Activated naive CD8-positive, alpha-beta T cell (primary cell): ENCODE measurements around the gene FRS2.

Source experiments
- H3K27ac Mint-ChIP-seq: one replicate; pipeline ENCODE4 v1.8.0; 2021; ENCODE audit warnings: mixed read lengths
- H3K27me3 Mint-ChIP-seq: one replicate; pipeline ENCODE4 v1.8.0; 2021; ENCODE audit warnings: mixed read lengths
- H3K36me3 Mint-ChIP-seq: one replicate; pipeline ENCODE4 v1.8.0; 2021; ENCODE audit warnings: mixed read lengths
- H3K4me1 Mint-ChIP-seq: one replicate; pipeline ENCODE4 v1.8.0; 2021; ENCODE audit warnings: low read depth, mixed read lengths
- H3K4me3 Mint-ChIP-seq: one replicate; pipeline ENCODE4 v1.8.0; 2021; ENCODE audit warnings: mild to moderate bottlenecking, mixed read lengths
- H3K9me3 Mint-ChIP-seq: one replicate; pipeline ENCODE4 v1.8.0; 2021; ENCODE audit warnings: low read depth, mixed read lengths

The FRS2 gene

GRCh38 chr12:69502345-69503081, 32.3 kb downstream of the FRS2 start:
- Mint-ChIP-seq H3K9me3 (no peaks in the 10 kb centered on the region), H3K4me1 (peaks cover 56% of the 10 kb centered on the region), H3K36me3 (peaks cover 2% of the 10 kb centered on the region), H3K27ac (no peak overlapping the region), H3K4me3 (no peak overlapping the region), H3K27me3 (no peaks in the 10 kb centered on the region)

GRCh38 chr12:69508091-69508490, 37.9 kb downstream of the FRS2 start:
- Mint-ChIP-seq H3K36me3 (peaks cover 2% of the 10 kb centered on the region), H3K4me3 (no peak overlapping the region), H3K4me1 (peaks cover 66% of the 10 kb centered on the region), H3K9me3 (no peaks in the 10 kb centered on the region), H3K27me3 (no peaks in the 10 kb centered on the region), H3K27ac (no peak overlapping the region)

- Mint-ChIP-seq H3K27me3 (no peaks in the 10 kb centered on the region), H3K9me3 (no peaks in the 10 kb centered on the region), H3K27ac (no peak overlapping the region), H3K4me1 (peaks cover 66% of the 10 kb centered on the region), H3K36me3 (no peaks in the 10 kb centered on the region), H3K4me3 (no peak overlapping the region)
These were observed 38.4 kb downstream of the FRS2 start for GRCh38 chr12:69508621-69509020.

- H3K4me3 Mint-ChIP-seq = no peak overlapping the region
- no peaks in the 10 kb centered on the region for H3K36me3 Mint-ChIP-seq
- H3K27me3 Mint-ChIP-seq = no peaks in the 10 kb centered on the region
- H3K27ac Mint-ChIP-seq = no peak overlapping the region
- peaks cover 71% of the 10 kb centered on the region for H3K4me1 Mint-ChIP-seq
- H3K9me3 Mint-ChIP-seq = no peaks in the 10 kb centered on the region
These were observed 39.1 kb downstream of the FRS2 start for GRCh38 chr12:69509308-69509736.

- H3K9me3 Mint-ChIP-seq = no peaks in the 10 kb centered on the region
- H3K4me1 Mint-ChIP-seq = peaks cover 73% of the 10 kb centered on the region
- H3K4me3 Mint-ChIP-seq = no peak overlapping the region
- H3K27me3 Mint-ChIP-seq = no peaks in the 10 kb centered on the region
- H3K36me3 Mint-ChIP-seq = no peaks in the 10 kb centered on the region
- no peak overlapping the region for H3K27ac Mint-ChIP-seq
These were observed 40.0 kb downstream of the FRS2 start for GRCh38 chr12:69509904-69510827.

- H3K27ac Mint-ChIP-seq = no peak overlapping the region
- H3K27me3 Mint-ChIP-seq = no peaks in the 10 kb centered on the region
- no peaks in the 10 kb centered on the region for H3K36me3 Mint-ChIP-seq
- no peak overlapping the region for H3K4me3 Mint-ChIP-seq
- H3K9me3 Mint-ChIP-seq = no peaks in the 10 kb centered on the region
- H3K4me1 Mint-ChIP-seq = peaks cover 75% of the 10 kb centered on the region
These were observed 40.8 kb downstream of the FRS2 start for GRCh38 chr12:69511016-69511415.

- no peak overlapping the region for H3K27ac Mint-ChIP-seq
- no peak overlapping the region for H3K4me3 Mint-ChIP-seq
- H3K36me3 Mint-ChIP-seq = no peaks in the 10 kb centered on the region
- peaks cover 72% of the 10 kb centered on the region for H3K4me1 Mint-ChIP-seq
- H3K27me3 Mint-ChIP-seq = no peaks in the 10 kb centered on the region
- H3K9me3 Mint-ChIP-seq = no peaks in the 10 kb centered on the region
These were observed 41.5 kb downstream of the FRS2 start for GRCh38 chr12:69511469-69512267.

- Mint-ChIP-seq H3K9me3 (no peaks in the 10 kb centered on the region), H3K4me1 (peaks cover 73% of the 10 kb centered on the region), H3K27ac (no peak overlapping the region), H3K4me3 (no peak overlapping the region), H3K27me3 (no peaks in the 10 kb centered on the region), H3K36me3 (peaks cover 3% of the 10 kb centered on the region)
These were observed 42.6 kb downstream of the FRS2 start for GRCh38 chr12:69512820-69513219.

GRCh38 chr12:69513297-69513696, 43.1 kb downstream of the FRS2 start:
- peaks cover 5% of the 10 kb centered on the region for H3K36me3 Mint-ChIP-seq
- H3K27ac Mint-ChIP-seq = no peak overlapping the region
- H3K9me3 Mint-ChIP-seq = no peaks in the 10 kb centered on the region
- H3K4me3 Mint-ChIP-seq = no peak overlapping the region
- H3K27me3 Mint-ChIP-seq = no peaks in the 10 kb centered on the region
- H3K4me1 Mint-ChIP-seq = peaks cover 71% of the 10 kb centered on the region

GRCh38 chr12:69514111-69514510, 43.9 kb downstream of the FRS2 start:
- peak overlapping the region; percentile 23 for H3K27ac Mint-ChIP-seq

GRCh38 chr12:69514845-69515244, 44.7 kb downstream of the FRS2 start:
- no peaks in the 10 kb centered on the region for H3K27me3 Mint-ChIP-seq
- peaks cover 6% of the 10 kb centered on the region for H3K36me3 Mint-ChIP-seq
- H3K4me1 Mint-ChIP-seq = peaks cover 65% of the 10 kb centered on the region
- H3K4me3 Mint-ChIP-seq = no peak overlapping the region
- no peak overlapping the region for H3K27ac Mint-ChIP-seq
- no peaks in the 10 kb centered on the region for H3K9me3 Mint-ChIP-seq

More at GRCh38 chr12:69514111-69514510, 43.9 kb downstream of the FRS2 start:
- H3K27me3 Mint-ChIP-seq = no peaks in the 10 kb centered on the region
- peaks cover 67% of the 10 kb centered on the region for H3K4me1 Mint-ChIP-seq
- H3K4me3 Mint-ChIP-seq = no peak overlapping the region
- peaks cover 5% of the 10 kb centered on the region for H3K36me3 Mint-ChIP-seq
- no peaks in the 10 kb centered on the region for H3K9me3 Mint-ChIP-seq

GRCh38 chr12:69515394-69515930, 45.3 kb downstream of the FRS2 start:
- H3K9me3 Mint-ChIP-seq = peaks cover 2% of the 10 kb centered on the region
- H3K27ac Mint-ChIP-seq = no peak overlapping the region
- H3K4me3 Mint-ChIP-seq = no peak overlapping the region
- H3K27me3 Mint-ChIP-seq = no peaks in the 10 kb centered on the region
- H3K36me3 Mint-ChIP-seq = peaks cover 8% of the 10 kb centered on the region
- H3K4me1 Mint-ChIP-seq = peaks cover 62% of the 10 kb centered on the region

- H3K4me1 Mint-ChIP-seq = peaks cover 51% of the 10 kb centered on the region
- no peak overlapping the region for H3K4me3 Mint-ChIP-seq
- peaks cover 13% of the 10 kb centered on the region for H3K9me3 Mint-ChIP-seq
- peaks cover 14% of the 10 kb centered on the region for H3K36me3 Mint-ChIP-seq
- no peak overlapping the region for H3K27ac Mint-ChIP-seq
- no peaks in the 10 kb centered on the region for H3K27me3 Mint-ChIP-seq
These were observed 46.8 kb downstream of the FRS2 start for GRCh38 chr12:69516950-69517349.

- no peak overlapping the region for H3K4me3 Mint-ChIP-seq
- no peak overlapping the region for H3K27ac Mint-ChIP-seq
- H3K4me1 Mint-ChIP-seq = peaks cover 47% of the 10 kb centered on the region
- H3K36me3 Mint-ChIP-seq = peaks cover 19% of the 10 kb centered on the region
- H3K27me3 Mint-ChIP-seq = no peaks in the 10 kb centered on the region
- H3K9me3 Mint-ChIP-seq = peaks cover 17% of the 10 kb centered on the region
These were observed 47.2 kb downstream of the FRS2 start for GRCh38 chr12:69517406-69517805.
